ENCODE data around the gene OXA1L.
"Not testable (repeated sequence)": the region's sequence is repeated elsewhere in the genome, so short reads cannot be mapped to it uniquely, and the experiment has no call there.

The OXA1L gene

DNA sequence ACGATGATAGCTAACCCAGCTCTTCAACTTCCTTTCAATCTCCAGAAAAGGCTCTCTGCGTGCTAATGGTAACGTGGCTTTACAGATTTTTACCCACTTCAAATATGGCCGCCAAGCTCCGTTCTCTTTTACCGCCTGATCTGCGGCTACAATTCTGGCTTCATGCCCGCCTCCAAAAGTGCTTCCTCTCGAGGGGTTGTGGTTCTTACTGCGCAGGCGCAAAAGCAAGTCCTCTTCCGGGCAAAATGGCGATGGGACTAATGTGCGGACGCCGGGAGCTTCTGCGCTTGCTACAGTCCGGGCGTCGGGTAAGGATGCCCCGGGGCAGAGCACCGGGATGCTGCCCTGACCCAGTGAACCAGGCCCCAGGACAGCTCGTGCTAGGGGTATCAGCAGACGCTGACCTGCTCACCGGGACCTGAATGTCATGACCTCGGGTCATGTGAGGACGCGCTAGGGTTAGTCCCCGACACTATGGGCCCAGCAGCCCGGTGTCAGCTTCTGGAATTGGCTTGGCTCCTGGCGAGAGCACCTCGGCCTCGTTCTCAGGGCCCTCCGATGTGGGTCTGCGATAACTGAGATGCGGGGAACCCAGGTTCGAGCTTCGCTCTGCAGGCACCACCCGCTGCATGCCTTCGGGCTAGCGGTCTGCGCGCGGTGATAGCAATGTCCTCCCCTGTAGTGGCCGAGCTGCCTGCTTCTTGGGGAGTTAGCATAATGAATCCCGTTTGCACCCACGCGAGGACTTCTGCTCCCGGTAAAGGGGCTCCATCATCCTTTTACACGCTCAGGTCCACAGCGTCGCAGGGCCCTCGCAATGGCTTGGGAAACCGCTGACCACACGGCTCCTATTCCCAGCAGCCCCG lies at the start of gene OXA1L:
TSS of gene OXA1L (plus strand) at position 232 of the 866 bp plus-strand sequence. CDS start at position 246, 14 bp downstream.
- peak; percentile 94 for DNase-seq

DNA sequence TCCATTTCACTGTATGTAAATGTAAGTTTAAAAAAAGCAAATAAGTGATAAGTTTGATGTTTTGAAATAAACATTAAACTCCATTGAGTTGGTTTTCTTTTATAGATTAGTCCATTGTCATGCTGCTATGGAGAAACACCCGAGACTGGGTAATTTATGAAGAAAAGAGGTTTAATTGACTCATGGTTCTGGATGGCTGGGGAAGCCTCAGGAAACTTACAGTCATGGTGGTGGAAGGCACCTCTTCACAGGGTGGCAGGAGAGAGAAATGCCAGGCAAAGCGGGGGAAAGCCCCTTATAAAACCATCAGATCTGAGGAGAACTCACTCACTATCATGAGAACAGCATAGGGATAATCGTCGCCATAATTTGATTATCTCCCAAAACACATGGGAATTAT lies 48.4 kb upstream of the OXA1L start:
- no peak for DNase-seq

DNA sequence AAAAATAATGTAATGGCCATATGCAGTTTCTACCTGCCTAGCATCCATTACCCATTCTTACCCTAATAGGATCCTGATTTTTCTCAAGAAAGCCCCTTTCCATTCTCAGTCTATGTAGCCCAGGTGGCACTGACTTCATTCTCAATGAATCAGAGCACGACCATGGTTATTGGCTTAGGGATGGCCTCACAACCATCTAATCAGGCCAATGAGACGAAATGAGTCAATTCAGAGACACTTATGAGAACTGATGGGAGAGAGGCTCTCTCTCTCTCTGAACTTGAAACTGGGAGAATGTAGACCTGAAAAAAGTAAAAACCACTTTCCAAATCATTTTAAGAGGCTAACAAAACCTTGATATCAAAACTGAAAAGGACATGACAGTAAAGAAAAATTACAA lies 45.3 kb upstream of the OXA1L start:
- DNase-seq, result no peak

DNA sequence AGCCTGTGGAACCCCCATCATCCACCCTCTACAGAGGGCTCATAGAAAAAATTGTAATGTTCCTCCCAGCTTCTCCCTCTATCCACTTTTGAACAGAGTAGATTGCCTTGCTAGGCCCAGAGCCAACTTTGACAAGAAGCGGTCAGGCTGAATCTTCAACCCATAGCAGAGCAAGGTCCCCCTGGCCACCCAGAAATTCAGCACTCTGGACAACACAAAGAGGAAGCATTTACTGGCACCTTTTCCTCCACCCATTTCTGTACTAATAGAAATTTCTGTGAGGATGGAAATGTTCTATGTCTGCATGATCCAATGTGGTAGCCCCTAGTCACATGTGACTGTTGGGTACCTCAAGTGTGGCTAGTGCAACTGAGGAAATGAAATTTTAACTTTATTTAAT lies 42.7 kb upstream of the OXA1L start:
- DNase-seq, result no peak

DNA sequence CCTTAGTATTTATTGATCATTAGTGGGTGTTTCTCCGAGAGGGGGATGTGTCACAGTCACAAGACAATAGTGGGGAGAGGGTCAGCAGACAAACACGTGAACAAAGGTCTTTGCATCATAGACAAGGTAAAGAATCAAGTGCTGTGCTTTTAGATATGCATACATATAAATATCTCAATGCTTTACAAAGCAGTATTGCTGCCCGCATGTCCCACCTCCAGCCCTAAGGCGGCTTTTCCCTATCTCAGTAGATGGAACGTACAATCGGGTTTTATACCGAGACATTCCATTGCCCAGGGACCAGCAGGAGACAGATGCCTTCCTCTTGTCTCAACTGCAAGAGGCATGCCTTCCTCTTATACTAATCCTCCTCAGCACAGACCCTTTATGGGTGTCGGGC lies 41.6 kb upstream of the OXA1L start:
- not testable (repeated sequence) for DNase-seq

DNA sequence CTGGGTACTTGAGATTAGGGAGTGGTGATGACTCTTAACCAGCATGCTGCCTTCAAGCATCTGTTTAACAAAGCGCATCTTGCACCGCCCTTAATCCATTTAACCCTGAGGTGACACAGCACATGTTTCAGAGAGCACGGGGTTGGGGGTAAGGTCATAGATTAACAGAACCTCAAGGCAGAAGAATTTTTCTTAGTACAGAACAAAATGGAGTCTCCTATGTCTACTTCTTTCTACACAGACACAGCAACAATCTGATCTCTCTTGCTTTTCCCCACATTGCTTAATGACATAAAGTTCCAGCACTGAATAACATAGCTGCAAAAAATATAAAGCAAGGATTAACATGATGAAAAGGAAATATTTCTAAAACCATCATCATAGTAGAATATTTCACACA lies 41.1 kb upstream of the OXA1L start:
- not testable (repeated sequence) for DNase-seq

DNA sequence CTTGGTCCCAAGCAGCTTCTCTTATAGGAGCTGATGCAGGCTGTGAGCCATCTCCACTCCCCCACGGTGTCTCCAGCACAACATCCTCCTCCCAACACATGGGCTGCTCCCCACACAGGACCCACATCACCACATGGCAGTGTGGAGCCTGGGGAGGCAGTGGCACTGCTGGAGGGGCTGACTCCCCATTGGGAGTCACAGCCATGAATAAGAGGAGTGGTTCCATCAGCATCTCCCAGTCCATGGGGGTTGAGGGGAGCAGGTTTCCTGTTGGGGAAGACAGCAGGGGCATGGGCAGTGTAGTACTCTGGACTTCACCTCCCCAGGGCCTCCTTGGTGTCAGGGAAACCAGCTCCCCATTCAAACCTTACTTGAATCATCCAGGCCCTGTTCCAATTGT lies 40.5 kb upstream of the OXA1L start:
- DNase-seq, result no peak

DNA sequence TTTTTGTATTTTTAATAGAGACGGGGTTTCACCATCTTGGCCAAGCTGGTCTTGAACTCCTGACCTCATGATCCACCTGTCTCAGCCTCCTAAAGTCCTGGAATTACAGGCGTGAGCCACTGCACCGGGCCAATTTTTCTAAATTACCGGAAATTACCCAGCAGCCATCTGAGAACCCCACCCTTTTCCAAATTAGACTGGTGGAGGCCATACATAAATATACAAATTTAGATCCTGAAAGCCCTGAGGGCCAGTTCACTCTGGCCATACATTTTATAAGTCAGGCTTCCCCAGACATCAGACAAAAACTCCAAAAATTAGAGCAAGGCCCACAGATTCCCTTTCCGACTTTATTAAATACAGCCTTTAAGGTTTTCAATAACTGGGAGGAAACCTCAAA lies 34.4 kb upstream of the OXA1L start:
- not testable (repeated sequence) for DNase-seq

DNA sequence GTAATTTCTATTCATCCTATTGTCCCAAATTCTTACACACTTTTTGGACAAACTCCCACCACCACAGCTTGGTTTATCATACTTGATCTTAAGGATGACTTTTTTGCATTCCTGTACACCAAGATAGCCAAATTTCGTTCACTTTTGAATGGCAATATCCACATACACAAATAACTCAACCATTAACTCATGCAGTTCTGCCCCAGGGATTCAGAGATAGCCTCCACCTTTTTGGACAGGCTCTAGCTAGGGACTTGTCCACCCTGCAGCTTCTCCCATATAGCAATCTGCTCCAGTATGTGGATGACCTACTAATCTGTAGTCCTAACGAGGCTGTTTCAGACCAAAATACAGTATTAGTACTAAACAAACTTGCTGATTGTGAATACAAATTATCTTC lies 32.7 kb upstream of the OXA1L start:
- DNase-seq, result no peak

DNA sequence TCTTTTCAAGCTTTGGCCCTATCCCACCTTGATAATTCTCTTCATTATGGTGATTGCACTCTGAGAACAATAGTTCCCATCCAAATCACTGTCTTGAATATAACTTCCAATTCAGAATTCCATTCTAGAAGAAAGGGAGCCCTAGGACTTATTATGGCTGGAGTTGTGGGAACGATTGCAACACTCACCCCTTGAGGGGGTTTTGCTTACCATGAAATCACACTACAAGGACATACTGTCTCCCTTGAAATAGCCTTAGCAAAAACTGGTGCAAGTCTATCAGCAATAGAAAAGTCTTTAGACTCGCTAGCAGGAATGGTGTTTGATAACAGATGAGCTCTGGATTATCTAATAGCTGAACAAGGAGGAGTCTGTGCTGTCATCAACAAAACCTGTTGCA lies 31.4 kb upstream of the OXA1L start:
- no peak for DNase-seq

DNA sequence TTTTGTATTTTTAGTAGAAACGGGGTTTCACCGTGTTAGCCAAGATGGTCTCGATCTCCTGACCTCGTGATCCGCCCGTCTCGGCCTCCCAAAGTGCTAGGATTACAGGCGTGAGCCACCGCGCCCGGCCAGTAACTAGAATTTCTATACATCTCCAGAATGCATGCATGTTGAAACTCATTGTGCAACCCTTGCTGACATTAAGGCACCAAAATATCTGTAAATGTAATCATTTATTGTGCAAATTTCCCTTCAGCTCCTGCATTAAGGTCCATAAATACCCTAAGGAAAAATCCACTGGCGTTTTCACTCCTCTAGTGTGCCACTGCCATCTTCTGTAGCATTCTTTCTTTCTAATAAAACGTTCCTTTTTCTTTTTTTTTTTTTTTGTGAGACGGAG lies 30.1 kb upstream of the OXA1L start:
- DNase-seq, result not testable (repeated sequence)

DNA sequence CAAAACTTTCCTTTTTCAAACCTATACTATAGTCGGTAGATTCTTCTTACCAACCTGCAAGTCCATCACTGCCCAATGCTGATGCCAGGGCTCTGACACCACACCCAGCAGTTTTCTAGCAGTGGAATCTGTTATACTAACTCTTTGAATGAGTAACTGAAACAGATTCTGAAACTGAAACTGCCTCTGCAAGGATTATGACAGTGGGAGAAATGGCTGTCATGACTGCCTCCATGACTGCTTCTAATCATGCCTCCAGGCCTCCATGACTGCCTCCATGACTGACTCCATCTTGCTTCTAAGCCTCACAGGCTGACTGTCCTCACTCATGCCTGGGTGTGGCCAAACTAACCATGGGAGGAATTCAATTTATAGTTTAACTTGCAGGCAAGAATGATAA lies 29.4 kb upstream of the OXA1L start:
- DNase-seq, result peak; percentile 32

DNA sequence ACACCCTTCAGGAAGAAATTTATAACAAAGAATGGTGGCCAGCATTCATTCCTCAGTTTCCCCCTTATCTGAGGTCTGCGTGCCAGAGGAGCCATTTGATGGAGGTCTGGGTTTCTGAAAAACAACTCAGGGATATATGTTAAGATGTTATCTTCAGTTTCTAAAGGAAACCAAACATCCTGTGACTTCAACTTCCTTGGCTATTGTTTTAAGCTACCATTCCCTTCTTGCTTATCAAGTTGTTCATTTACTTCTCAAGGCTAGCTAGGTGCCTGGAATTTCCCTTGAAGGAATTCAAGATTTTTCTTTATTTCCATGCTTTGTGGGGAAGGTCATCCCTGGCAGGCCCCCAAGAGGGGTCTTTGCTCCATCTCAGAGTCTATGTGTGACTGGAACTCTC lies 27.1 kb upstream of the OXA1L start:
- no peak for DNase-seq

DNA sequence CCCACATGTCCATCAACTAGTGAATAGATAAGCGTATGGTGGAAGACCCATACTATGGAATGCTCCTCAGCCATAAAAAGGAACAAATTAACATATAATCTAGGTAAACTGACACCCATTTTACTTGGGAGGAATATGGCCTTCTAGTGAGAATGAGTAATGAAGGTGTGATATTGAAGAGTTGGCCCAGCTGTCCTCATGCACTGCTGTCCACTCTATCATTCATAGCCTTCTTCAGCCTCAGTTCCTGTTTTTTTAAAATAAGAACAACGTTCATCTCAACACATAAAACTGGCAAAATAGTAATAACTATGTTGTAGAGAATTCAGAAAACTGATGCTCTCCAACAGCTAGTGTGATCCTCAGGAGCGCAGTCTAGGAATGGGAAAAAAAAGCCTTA lies 26.5 kb upstream of the OXA1L start:
- DNase-seq, result no peak

DNA sequence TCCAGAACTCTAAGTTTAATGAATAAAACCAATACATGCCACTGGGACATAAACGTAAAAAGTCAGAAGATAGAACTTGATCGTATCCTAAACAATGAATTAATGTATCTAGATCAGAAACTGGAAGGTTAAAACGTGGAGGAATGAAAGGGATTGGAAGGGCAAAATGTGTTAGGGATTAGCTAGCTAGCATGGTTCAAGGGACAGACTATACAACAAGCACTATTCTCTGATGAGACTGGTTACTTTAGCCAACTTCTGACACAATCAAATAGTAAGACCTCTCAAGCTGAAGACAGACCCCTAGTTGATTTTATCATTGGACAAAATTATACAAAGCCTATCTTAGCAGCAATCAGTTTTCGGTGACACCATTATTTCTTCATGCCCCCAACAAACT lies 18.7 kb upstream of the OXA1L start:
- no peak for DNase-seq

DNA sequence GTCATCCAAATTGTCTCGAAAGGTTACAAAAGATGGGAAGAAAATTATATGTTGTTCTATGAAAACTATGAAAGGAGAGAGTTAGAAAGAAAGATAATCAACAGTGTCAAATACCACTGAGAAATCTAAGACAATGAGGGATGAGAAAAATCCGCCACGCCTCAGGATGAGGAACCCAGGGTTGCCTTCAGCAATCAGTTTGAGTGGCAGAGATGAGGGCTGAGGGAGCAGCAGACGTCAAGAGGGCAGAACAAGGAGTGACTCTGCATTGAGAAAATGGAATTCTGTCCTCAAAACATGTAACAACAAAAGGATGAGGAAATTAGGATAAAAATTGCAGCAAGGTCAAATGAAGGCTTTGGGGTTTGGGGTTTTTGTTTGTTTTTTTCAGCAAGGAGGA lies 18.3 kb upstream of the OXA1L start:
- no peak for DNase-seq

DNA sequence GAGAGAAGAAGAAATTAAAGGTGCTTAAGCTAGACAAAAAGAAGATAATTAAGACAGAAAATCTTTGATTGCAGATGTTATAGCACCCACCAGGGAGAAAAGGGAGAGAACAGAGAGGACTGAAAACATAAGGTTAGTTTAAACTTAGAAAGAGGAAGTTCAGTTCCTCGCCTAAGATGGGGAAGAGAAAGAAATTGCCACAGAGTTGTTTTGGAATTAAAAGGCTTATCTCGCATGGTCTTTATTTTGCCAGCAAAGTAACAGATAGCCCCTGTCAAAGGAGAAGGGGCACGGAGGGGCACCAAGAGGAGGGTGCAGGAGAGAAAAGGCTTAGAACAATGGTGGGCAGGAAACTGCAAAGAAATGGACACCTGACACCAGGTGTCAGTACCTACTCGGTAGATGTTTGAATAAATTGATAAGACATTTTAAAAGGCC lies 17.8 kb upstream of the OXA1L start:
- DNase-seq, result no peak

DNA sequence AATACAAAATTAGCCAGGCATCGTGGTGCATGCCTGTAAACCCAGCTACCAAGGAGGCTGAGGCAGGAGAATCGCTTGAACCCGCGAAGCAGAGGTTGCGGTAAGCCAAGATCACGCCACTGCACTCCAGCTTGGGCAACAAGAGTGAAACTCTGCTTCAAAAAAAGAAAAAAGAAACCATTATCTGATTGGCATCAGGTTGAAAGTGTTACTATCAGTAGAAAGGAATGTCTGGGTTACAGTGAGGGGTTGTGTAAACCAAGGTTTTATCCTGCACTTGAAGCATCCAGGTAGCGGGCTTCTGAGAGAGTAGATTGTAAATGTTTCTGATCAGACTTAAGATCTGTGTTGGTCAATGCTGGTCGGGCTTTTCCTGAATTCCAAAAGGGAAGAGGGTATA lies 14.1 kb upstream of the OXA1L start:
- DNase-seq, result no peak

DNA sequence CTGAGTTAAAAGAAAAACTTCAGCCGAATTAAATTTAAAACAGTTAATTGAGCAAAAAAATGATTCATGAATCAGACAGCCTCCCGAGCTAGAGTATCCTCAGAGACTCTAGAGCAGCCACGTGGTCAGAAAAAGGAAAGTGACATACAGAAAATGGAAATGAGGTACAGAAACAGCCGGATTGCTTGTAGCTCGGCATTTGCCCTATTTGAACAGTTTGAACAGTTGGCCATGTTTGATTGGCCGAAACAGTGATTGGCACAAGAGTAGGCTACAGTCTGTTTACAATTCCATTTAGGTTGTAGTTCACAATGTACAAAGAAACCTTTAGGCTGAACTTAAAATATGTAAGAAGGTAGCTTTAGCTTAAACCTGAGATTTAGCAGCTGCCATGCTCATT lies 12.9 kb upstream of the OXA1L start:
- DNase-seq, result no peak

DNA sequence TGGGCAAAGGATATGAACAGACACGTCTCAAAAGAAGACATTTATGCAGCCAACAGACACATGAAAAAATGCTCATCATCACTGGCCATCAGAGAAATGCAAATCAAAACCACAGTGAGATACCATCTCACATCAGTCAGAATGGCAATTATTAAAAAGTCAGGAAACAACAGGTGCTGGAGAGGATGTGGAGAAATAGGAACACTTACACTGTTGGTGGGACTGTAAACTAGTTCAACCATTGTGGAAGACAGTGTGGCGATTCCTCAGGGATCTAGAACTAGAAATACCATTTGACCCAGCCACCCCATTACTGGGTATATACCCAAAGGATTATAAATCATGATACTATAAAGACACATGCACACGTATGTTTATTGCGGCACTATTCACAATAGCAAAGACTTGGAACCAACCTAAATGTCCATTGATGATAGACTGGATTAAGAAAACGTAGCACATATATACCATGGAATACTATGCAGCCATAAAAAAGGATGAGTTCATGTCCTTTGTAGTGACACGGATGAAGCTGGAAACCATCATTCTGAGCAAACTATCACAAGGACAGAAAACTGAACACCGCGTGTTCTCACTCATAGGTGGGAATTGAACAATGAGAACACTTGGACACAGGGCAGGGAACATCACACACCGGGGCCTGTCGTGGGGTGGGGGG lies 8.4 kb upstream of the OXA1L start:
- DNase-seq, result not testable (repeated sequence)

DNA sequence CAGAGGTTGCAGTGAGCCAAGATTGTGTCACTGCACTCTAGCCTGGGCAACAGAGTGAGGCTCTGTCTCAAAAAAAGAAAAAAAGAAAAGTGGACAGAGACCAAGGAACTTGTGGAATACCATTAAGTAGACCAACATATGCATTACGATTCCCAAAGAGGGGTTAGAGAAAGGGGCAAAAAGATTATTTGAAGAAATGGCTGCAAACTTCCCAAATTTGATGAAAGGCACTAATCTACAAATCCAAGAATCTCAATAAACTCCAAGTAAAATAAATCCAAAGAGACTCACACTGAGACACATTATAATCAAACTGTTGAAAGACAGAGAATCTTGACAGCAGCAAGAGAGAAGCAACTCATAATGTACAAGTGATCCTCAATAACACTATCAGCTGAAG lies 4.8 kb upstream of the OXA1L start:
- no peak for DNase-seq

DNA sequence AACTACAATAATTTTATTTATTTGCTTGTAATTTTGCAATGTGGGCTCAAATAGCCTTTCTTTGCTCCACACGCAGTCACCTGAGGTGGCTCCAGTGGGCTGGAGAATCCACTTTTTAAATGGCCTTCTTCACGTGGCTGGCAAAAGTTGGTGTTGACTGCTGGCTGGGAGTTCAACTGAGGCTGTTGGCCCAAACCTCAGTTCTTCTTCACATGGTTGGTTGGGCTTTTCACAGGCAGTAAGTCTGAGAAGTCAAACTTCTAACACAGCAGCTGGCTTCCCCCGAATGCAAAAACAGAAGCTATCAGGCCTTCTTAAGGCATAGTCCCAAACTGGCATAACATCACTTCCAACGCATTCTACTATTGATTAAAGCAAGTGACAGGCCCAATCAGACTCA lies 2.1 kb upstream of the OXA1L start:
- DNase-seq, result no peak

DNA sequence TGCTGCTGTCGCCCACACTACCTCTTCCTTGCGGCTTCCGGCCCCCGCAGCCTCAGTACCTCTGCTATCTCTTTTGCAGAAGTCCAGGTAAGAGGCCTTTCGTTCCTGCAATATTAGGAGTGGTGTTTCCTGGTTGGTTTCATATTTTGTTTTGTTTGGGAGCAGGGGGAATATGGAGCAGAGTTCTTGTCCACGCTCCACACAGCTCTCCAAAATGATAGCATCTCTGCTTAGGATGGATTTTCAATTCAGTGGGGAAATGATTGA lies 768 bp downstream of the OXA1L start:
- DNase-seq, result no peak

DNA sequence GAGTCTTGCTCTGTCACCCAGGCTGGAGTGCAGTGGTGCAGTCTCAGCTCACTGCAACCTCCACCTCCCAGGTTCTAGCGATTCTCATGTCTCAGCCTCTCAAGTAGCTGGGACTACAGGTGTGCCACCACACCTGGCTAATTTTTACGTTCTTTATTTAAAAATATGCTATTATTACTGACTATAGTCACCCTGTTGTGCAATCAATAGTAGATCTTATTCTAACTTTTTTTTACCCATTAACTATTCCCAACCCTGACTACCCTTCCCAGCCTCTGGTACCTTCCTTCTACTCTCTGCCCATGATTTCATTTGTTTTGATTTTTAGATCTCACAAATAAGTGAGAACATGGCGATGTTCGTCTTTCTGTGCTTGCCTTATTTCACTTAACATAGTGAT lies 2.5 kb downstream of the OXA1L start:
- no peak for DNase-seq

DNA sequence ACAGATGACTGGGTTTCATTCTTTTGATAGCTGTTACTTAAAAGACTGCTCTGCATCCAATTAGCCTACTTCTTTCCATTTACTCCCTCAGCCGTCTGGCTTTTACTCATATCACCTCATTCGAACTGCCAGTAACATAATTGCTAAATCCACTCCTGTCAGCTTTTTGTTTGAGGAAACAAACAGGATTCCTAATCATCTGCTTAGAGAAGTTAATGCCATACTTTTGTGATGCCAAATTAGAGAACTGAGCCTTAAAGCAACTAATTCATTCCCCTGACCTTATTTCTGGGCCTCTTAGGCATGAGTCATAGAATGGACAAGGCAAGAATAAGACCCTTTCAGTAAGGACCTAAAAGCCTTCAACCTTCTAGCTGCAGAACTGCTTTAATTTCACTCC lies 2.9 kb downstream of the OXA1L start:
- no peak for DNase-seq
